GM19463 (cell line): Measurements from ENCODE around the gene NENF.

ENCODE experiments used
- ATAC-seq: cut with Tn5 transposase; IDR thresholded peaks from one replicate; pipeline ENCODE4 v1.9.1; 2021; ENCODE audit warnings: mild to moderate bottlenecking, moderate library complexity; ENCODE audit not compliant: unreplicated experiment

The NENF gene

DNA sequence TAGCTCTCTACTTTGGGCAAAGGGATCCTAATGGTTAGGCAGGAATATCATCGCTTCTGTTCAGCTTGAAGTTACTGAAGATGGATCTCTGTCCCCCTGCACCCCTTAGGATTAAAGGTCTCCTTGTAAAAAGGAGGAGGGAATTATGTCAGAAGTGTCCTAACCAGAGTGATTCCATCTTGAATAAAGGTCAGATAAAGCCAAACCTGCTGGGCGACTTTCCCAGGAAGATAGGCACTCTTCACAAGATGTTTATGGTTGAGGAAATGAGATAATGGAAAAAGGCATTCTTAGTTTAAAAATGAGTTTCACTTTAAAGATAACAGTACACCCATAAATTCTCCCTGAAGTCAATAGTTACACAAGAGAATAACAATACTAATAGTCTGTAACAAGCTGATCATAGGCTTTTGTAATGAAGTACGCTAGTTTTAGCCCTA, 1.7 kb upstream of the NENF start:
- no peak for ATAC-seq

DNA sequence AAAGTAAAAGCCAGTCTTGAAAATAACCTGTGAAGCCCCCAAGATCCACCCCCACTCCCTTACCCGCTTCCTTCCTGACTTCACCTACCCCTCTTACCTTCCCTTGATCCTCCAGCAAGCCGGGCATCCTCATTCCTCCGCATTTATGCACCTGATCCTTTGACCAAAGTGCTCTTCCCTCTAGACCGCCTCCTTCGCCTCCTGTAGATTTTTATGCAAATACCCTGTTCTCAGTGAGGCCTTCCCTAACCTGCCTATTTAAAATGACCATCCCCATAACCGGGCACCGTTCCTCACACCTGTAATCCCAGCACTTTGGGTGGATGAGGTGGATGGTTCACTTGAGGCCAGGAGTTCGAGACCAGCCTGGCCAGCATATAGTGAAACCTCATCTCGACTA, 1.1 kb upstream of the NENF start:
- no peak for ATAC-seq

DNA sequence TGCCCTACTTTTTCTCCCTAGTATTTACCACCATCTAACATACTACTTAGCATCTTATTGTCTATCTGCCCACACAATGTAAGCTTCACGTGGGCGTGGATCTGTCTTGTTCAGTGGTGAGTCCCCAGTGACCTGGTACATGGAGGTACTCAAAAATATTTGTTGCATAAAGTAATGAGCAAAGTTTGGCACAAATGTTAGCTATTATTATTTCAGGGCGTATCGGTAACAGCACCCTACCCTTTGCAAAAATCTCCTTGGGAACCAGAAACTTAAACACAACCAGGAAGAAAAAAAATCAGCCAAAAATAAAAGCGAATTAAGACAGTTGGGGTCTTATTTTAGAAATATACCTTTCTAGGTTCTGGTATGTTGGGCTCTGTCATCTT, 454 bp upstream of the NENF start:
- no peak for ATAC-seq

DNA sequence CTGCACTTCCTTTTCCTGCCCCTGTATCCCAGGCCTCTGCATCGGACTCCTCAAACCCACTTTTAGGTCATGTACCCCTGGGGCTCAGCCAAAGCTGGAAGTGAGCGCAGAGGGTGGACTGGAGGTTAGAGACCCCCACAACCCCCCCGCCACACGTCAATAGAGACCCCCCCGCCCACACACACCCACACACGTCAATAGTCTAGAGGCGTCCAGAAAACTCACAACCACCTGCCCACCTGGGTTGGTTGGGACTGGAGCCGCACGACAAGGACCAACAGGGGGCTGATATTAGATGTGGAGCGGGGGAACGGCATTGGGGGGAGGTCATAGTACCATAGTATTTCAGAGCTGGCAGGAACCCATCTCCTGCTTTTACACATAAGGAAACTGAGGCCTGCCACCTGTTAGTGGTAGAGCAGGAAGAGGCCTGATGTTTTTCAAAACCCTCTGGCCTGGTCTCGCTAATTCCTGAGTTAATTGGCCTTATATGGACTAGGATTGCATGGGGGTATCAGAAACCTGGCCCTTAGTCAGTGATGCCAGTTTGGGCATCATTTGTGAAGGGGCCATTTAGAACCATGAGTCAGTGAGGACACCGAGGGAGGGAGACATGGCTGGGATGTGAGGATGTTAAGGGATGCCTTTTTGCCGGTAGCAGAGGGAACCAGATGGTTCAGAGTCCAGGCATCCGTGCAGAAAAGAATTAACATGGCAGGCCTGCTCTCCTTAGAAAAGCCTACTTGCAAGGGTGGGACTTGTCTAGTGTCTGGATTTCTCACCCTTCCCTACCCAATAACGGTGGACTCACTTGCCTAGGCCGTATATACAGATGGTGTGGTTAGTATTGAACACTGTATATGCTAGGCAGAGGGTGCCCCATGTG, 1.1 kb downstream of the NENF start:
- no peak for ATAC-seq

DNA sequence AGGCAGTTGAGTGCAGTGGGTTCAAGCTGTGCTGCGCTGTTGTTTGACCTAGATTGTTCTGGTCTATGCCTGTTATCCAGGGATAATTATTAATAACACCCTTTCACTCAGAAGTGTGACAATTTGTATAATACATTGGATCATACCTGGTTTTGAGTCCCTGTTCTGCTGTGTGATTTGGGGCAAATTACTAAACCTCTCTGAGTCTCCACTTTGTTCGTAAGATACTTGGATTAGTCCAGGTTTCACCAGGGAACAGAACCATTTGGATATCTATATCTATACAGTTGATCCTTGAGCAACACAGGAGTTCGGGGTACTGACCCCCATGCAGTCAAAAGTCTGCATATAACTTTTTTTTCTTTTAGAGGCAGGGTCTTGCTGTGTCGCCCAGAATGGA, 2.3 kb downstream of the NENF start:
- no peak for ATAC-seq

DNA sequence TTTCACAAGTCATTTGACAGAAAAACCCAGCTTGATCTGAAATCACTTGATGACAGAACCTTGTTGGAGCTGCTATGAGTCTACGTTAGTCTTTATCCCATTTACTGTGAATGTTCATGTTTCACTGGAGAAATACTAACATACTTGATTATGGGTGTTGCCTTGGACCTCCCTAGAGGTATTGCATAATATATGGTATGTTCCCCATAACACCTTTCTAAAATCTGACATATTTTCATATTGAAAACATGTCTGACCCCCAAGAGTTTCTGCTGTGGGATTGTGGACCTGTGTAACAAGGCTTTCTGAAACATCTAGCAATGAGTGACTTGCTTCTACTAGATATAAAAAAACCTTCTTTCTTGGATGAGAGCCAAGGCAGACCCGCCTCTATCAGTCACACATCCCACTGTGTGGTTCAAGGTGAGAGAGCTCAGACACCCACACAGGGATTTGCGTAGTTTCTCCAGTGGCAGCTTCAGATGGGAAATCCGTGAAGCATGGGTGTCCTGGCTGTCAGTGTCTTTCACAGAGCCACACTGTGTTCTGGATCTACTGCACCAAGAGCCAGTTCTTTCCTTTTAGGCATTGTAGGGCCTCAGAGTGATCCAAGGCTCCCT, 4.6 kb downstream of the NENF start:
- ATAC-seq: no peak

DNA sequence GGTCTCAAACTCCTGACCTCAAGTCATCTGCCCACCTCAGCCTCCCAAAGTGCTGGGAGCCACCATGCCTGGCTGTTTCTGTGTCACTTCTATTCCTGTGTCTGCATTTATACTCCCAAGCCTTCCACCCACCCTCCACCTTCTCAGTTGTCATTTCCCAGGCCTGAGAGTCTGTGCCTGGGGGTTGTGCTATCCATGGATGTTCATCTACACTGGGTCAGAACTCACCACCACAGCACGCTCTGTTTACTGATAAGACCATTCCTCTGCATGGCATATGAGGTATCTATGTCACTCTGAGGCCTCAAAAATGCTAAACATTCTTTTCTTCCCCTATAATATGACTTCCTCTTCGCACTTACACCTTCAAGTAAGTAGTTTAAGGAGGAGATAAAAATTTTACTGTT, 6.1 kb downstream of the NENF start:
- no peak for ATAC-seq

DNA sequence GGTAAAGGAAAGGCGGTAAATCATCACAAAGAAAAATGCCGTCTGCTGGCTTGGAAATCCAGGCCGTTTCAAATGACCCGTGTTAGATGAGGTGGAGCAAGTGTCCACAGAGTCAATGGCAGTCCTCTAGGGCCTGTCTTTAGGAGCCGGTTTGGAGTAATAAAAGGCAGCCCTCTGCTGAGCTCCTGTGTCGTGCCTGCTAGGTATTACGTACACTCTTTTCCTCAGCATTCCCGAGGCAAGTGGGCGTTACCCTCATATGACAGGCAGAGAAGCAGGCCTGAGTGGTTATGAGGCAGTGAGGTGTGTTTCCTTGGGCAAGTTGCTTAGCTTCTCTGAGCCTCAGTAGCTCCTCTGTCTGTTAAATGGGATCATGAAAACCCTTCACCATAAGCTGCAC, 7.7 kb downstream of the NENF start:
- no peak for ATAC-seq

DNA sequence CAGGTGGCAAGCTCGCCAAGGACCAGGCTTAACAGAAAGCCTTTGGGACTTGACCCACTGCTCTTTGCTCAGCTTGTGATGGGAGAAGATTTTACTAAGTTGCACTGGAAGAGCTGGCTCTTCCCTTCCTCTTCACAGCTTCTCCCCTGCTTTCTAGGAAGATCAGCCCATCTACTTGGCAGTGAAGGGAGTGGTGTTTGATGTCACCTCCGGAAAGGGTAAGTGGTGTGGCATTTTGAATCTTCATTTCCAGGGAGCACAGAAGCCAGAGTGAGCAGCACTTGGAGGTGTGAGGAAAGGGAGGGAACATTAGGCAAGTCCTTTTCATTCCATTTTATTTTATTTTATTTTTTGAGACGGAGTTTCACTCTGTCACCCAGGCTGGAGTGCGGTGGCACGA, 9.7 kb downstream of the NENF start:
- no peak for ATAC-seq

DNA sequence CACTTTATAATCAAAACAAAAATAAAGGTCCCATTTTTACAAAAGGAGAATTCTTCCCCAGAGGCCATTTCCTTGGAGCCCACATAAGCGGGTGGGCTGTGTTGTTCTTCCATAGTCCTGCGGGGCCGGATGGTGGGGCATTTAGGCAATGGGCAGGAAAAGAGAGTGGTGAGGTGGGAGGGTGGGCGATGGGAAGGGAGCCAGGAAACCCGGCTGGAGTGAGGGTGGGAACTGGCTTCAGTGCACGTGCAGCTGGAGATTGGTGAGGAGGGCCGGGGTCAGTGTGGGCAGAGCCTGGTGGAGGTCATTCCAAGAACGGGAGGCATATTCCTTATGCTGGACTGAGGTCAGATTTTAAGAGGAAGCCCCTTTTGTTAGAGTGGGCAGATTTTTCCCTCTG, 13.6 kb downstream of the NENF start:
- ATAC-seq: no peak

DNA sequence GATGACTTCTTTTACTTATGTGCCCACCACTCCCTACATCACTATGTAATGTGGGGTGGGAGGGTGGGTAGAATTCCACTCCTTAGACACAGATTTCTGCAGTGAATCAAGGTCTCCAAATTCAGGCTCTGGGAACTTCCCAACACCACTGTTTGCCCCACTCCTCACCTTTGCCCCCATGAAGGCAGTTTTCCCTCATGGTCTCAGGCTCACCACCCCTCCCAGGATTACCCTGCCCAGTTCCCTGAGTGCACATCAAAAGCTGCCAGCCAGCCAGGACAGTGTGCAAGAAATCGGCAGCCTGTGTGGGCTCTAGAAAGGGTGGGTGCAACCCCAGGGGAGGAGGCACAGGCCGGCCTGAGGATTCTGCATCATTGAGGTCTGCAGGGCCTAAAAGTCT, 14.8 kb downstream of the NENF start:
- no peak for ATAC-seq

DNA sequence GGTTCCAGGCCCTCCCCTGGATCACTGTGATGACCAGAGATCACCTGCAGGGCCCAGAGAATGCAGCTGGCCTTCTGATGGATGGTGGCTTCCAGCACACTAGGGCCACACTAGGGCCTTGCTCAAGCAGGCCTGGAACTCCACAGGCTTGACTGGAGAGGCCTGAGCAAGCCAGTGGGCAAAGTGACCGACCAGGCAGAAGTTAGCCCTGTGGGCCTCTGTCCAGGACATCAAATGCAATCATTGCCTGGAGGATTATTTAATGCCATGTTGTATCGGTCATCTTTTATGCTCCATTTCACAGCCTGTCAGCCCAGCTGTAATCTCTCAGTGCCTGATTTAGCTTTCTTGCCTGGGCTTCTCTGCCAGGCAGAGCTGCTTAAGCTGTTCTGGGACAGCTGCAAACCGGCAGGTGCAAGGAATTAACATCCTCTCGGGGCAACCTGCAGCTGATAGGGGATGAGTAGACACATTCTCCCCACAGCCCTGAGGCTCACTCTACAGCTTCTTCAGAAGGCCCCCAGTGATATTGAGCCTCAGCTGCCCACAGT, 17.7 kb downstream of the NENF start:
- no peak for ATAC-seq

DNA sequence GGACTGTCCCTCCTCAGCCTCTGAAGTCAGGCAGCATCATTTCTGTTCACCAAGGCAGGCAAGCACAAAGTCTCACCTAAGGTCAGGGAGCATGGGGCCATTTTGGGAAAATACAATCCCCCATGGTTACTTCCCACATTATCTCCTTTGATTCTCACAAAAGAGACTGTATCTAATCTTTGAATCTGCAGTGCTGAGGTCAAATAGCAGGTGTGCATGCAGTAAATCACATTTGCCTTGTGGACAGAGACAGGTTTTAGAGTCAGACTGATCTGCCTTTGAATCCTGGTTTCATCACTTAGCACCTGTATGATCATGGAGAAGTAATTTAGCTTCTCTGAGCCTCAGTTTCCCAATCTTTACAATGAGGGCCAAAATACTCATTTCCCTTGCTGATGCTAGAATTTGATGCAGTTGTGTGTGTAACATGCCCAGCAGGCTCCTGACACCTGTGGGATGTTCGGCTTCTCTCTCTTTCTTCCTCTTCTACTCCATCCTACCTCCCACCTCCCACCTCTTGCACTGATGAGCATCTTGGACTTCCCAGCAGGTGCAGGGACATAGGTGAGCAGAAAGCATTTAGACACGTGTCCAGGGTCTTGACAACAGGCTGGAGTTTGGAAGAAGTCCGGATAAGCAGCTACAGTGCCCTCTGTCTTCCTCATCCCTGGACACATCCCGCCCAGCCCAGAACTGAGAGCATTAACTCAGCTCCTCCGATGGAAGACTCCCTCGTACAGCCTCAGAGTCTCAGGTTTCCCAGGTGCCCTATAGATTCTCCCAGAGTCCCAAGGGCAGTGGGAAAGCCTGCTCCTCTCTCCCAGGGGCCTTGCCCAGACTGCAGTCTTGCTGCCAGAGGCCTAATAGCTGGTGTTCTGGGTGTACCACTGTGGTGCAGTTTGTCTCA, 18.9 kb downstream of the NENF start:
- ATAC-seq: no peak

DNA sequence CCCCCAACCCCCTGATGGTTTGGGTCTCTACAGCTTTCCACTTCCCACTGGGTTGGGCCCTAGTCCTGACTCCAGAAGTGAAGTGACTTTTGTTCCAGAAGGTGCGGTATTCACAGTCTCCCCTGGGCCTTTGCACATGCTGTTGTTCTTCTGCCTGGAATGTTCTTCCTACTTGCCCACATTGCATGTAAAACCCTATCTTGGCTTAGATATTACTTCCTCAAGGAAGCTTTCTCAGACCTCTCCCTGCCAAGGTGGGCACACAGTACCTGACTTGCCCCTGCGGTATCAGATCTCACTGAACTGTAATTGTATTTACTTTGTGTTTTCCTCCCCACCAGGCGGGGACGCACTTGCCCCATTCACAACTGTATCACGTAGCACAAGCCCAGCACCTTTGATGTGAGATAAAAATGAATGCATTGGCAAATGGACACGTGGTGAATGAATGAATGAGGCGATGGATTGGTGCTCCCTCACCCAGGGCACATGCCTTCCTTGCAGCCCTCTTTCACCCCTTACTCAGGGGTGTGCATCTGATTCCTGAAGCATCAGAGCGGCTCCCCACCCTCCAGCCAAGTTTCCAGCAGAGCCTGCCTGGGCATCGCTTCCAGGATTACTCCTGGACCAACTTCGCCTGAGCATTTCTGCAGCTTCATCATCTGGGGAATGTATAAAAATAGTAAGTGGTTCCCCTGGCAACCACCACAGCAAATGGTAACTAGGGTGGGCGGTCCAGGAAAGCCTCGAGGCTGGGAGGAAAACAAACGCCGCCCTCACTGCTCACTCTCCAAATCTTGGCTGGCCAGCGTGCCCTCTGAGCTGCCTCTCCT, 19.8 kb downstream of the NENF start:
- ATAC-seq: no peak

DNA sequence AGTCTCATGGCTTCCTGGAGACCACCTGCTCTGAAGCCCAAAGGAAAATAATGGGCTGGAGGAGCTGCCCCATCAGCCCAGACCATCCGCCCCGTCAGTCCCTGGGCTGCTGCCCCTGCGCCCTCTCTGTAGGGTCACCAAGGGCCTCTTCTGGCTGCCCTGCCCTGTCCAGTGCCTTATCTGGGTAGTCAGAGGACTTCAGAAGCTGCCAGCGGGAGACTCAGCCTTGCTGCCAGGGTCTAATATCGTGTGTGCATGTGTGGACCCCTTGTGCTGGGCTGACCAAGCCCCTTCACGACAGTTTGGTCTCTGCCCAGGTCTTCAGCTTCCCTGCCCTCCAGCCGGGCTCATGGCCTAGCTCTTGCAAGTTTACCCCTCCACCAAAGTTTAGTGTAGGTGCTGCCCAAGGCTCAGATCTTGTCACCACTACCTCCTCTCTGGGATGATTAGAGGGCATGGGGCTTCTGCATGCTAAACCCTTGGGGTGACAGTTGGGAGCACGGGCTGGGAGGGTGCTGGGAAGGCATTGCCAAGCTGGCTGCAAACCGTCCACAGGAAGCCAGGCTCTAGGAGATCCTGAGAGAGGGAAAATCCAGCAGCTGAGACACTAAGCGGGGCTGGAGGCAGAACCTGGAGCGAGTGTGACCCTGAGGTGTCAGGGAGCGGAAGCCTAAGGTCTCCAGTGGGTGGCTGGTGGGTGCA, 20.6 kb downstream of the NENF start:
- no peak for ATAC-seq

DNA sequence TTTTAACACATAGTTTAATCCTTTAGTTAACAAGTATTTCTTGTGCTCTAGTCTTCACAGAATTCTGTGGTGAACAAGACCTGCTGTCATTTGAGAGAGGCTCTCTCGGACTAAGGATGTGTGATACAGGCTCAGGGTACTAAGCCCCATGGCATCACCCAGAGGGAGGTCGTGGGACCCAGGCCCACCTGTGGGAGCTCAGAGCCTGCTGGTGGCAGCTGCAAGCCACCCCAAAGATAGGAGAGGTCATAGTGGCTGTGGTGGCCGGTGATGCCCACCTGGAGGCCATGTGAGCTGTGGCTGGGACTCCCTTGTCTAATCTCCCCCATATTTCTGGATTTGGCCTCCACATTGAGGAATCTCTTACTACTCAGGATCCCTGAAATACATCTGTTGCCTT, 22.0 kb downstream of the NENF start:
- ATAC-seq: no peak

DNA sequence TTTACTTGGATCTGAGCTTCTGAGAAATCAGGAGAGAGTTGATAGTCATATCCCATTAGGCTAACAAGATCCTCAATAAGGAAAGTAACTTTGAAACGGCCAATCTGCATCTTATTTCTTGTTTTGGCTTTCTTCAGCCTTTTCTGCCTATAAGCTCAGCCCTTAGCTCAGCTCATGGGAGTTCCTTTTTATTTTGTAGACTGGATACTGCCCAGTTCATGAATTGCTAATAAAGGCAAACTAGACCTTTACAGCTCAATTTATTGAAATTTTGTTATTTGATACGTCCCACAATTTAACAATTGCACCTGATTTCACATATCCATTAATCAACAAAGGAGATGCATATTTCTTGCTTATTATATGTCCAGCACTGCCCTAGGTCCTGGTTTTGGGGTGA, 22.7 kb downstream of the NENF start:
- ATAC-seq: no peak

DNA sequence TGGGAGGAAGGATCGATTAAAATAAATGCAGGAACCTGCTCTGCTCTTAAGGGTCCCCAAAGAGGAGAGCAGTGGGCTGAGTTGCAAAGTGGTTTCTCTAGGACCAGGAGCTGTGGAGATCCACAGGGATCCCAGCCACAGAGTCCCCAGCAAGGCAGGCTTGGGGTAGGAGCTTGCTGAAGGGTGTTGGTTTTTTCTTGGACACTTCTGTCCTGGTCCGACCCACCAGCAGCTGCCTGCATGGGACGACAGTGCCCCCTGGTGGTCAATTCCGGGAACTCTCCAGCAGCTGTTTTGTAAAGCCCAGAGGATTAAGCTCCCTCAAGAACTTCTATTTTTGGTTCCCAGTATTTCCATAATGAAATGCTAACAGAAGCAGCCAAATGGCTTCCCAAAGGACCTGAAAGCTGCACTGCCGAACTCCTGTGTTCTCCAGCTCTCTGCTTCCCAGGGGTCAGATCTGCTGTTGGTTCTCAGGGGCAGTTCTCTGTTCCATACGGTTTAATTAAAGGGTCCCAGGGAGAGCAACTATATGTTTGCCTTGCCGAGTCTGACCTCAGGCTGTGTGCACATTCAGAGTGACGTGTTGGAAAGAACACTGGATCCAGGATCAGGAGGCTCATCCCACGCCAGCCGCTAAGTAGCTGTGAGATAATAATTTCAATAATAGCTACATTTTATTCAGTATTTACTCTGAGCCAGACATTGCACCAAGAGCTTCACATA, 23.2 kb downstream of the NENF start:
- peak; percentile 68 for ATAC-seq

DNA sequence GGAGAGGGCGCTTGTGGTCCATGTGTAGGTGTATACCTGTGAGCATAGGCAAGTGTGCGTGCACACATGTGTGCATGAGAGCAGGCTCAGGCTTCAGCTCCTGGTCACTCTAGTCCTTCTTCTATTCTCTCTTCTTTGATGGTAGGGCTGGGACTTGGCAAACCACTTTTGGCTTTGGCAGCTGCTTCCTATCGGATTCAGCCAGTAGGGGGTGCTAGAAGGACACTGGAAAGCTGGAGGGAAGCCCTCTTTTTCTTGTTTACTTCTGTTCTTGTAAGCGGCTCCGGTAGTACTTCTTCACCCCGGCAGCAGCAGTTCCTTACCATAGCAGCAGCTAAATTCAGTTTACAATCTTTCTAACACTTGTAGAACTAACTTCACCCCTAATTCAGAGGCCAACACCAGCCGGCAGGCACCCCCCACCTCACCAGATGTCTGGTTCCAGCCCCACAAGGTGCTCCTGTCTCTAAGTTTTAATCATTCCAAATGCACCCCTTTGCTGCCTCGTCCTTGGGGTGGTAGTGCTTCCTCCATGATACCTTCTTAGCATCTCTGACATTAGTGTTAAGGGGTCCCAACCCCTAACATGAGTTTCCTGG, 25.1 kb downstream of the NENF start:
- ATAC-seq: no peak
